ENCODE measurements around the gene GALNTL6. TPM values are rescaled to one million over a fixed set of nuclear protein-coding genes. Genes with fewer than 3 reads are reported as not detected.

Gene GALNTL6
- total RNA-seq, 1 donor from 2014 or later: 0.34 TPM

DNA sequence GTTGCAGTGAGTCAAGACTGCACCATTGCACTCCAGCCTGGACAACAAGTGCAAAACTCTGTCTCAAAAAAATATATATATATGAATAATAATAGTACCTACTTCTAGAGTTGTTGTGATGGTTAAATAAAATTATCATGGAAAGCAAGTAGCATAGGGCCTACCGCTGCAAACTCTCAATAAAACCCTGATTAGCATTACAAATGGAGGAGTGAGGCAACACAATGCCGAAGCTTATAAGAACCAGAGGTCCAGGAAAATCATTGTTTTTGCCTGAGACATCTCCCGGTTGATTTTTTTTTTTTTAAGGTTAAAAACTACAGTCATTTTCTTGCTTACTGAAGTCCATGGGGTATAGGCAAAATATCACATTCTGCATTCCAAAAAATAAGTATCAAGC is 1170.4 kb downstream of the GALNTL6 start:
- H3K27ac Mint-ChIP-seq (ENCODE audit: unreplicated experiment): no peak overlapping the region
- H3K27me3 Mint-ChIP-seq (ENCODE audit: unreplicated experiment): no peaks in the 10 kb centered on the region
- peaks cover 5% of the 10 kb centered on the region for H3K36me3 Mint-ChIP-seq (ENCODE audit: unreplicated experiment)
- peaks cover 2% of the 10 kb centered on the region for H3K9me3 Mint-ChIP-seq (ENCODE audit: unreplicated experiment)
- no peak overlapping the region for H3K4me3 Mint-ChIP-seq (ENCODE audit: unreplicated experiment)
- TF ChIP-seq CTCF (IDR thresholded peaks at IDR 0.05; ENCODE audit: partially characterized antibody, unreplicated experiment): no peak
- no peak for DNase-seq
- peaks cover 7% of the 10 kb centered on the region for H3K4me1 Mint-ChIP-seq (ENCODE audit: low read depth, unreplicated experiment)

DNA sequence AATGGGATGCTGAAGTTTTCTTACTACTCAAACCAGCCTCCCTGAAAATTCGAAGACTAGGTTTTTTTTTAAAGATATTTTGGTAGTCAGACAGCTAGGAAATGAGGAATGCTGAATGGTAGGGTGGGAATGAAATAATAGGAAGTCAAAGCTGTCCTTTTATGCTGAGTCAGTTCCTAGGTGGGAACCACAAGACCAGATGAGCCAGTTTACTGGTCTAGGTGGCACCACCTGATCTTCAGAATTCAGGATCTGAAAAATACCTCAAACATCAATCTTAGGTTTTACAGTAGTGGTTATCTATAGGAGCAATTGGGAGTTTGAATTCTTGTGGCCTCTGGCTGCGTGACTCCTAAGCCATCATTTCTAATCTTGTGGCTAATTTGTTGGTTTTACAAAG is 1172.3 kb downstream of the GALNTL6 start:
- DNase-seq: no peak
- Mint-ChIP-seq H3K27ac (ENCODE audit: unreplicated experiment) (no peak overlapping the region), H3K4me3 (ENCODE audit: unreplicated experiment) (no peak overlapping the region), H3K9me3 (ENCODE audit: unreplicated experiment) (peaks cover 3% of the 10 kb centered on the region), H3K4me1 (ENCODE audit: low read depth, unreplicated experiment) (peaks cover 7% of the 10 kb centered on the region), H3K36me3 (ENCODE audit: unreplicated experiment) (peaks cover 11% of the 10 kb centered on the region), H3K27me3 (ENCODE audit: unreplicated experiment) (no peaks in the 10 kb centered on the region)
- no peak for TF ChIP-seq CTCF (IDR thresholded peaks at IDR 0.05; ENCODE audit: partially characterized antibody, unreplicated experiment)

DNA sequence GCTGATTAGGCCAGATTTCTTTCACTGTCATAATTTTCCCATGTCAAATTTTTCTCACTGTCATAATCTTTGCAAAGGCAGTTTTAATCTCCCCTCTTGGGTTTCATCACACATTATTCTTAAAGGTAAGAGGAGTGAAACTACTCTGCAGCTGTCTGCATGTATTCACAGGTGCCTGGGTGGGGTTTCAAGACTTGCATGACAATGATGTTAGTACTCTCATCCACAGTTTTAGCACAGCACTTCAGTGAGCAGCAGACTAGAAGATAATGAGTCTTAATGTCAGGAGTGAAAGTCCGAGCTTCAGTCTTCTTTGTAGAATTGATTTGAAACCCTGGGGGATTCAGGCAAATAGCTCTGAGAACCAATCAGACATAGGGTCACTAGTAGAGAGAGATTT is 1172.9 kb downstream of the GALNTL6 start:
- no peak for DNase-seq
- Mint-ChIP-seq H3K27me3 (ENCODE audit: unreplicated experiment) (no peaks in the 10 kb centered on the region), H3K9me3 (ENCODE audit: unreplicated experiment) (peaks cover 3% of the 10 kb centered on the region), H3K4me1 (ENCODE audit: low read depth, unreplicated experiment) (peaks cover 7% of the 10 kb centered on the region), H3K36me3 (ENCODE audit: unreplicated experiment) (peaks cover 11% of the 10 kb centered on the region), H3K27ac (ENCODE audit: unreplicated experiment) (no peak overlapping the region), H3K4me3 (ENCODE audit: unreplicated experiment) (no peak overlapping the region)
- TF ChIP-seq CTCF (IDR thresholded peaks at IDR 0.05; ENCODE audit: partially characterized antibody, unreplicated experiment): no peak

DNA sequence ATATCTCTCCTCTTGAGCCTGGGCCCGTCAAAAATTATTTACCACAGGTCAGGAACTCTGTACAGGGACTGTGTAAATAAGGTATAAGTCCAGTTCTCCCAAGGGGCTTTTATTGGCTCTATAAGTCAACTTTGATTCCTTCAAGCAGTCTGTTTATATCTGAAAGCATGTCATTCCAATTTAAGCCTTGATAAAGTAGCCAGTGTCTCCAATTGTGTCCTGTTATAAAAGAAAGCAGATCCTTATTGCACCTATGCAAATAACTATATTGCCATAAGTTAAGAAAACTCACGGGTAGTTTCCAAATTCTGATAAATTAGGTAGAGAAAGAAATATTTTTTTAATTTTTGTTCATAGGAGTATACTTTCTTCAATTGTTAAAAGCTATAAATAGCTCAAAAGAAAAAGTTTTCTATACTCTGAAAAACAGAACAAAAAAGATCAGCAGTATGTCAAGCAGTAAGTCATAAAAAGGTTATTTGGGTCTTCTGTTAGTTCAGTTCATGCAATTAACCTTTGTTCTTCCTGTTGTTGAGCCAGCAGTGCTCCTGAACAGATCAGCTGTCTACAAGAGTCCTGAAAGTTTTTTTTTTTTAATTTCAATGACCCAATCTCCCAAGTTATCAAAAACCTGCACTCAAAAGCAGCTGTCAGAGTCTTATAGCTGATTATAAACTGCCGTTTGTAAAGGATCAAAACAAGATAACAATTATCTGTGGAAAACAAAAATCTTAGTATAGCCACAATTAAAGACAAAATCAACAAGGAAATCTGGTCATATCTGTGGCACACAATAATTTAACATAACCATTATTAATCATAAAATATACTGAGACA is 1177.0 kb downstream of the GALNTL6 start:
- no peak for DNase-seq
- Mint-ChIP-seq H3K9me3 (ENCODE audit: unreplicated experiment) (peaks cover 3% of the 10 kb centered on the region), H3K4me1 (ENCODE audit: low read depth, unreplicated experiment) (peaks cover 7% of the 10 kb centered on the region), H3K36me3 (ENCODE audit: unreplicated experiment) (peaks cover 11% of the 10 kb centered on the region), H3K27ac (ENCODE audit: unreplicated experiment) (no peak overlapping the region), H3K27me3 (ENCODE audit: unreplicated experiment) (no peaks in the 10 kb centered on the region), H3K4me3 (ENCODE audit: unreplicated experiment) (no peak overlapping the region)
- TF ChIP-seq CTCF (IDR thresholded peaks at IDR 0.05; ENCODE audit: partially characterized antibody, unreplicated experiment): no peak

GRCh38 chr4:172992648-172993378 is 1179.6 kb downstream of the GALNTL6 start:
- no peak overlapping the region for H3K27ac Mint-ChIP-seq (ENCODE audit: unreplicated experiment)
- H3K36me3 Mint-ChIP-seq (ENCODE audit: unreplicated experiment): peaks cover 11% of the 10 kb centered on the region
- no peak overlapping the region for H3K4me3 Mint-ChIP-seq (ENCODE audit: unreplicated experiment)
- H3K27me3 Mint-ChIP-seq (ENCODE audit: unreplicated experiment): no peaks in the 10 kb centered on the region
- no peak for DNase-seq
- peaks cover 3% of the 10 kb centered on the region for H3K9me3 Mint-ChIP-seq (ENCODE audit: unreplicated experiment)
- no peaks in the 10 kb centered on the region for H3K4me1 Mint-ChIP-seq (ENCODE audit: low read depth, unreplicated experiment)
- no peak for TF ChIP-seq CTCF (IDR thresholded peaks at IDR 0.05; ENCODE audit: partially characterized antibody, unreplicated experiment)

Data from glutamatergic neuron (in vitro differentiated cells).